Activated naive CD8-positive, alpha-beta T cell (primary cell): Measurements from ENCODE around the gene KLF16.

Experiments used
- H3K27ac Mint-ChIP-seq: one replicate; pipeline ENCODE4 v1.8.0; 2021; ENCODE audit warnings: mixed read lengths
- H3K27me3 Mint-ChIP-seq: one replicate; pipeline ENCODE4 v1.8.0; 2021; ENCODE audit warnings: mixed read lengths
- H3K36me3 Mint-ChIP-seq: one replicate; pipeline ENCODE4 v1.8.0; 2021; ENCODE audit warnings: mixed read lengths
- H3K4me1 Mint-ChIP-seq: one replicate; pipeline ENCODE4 v1.8.0; 2021; ENCODE audit warnings: low read depth, mixed read lengths
- H3K4me3 Mint-ChIP-seq: one replicate; pipeline ENCODE4 v1.8.0; 2021; ENCODE audit warnings: mild to moderate bottlenecking, mixed read lengths
- H3K9me3 Mint-ChIP-seq: one replicate; pipeline ENCODE4 v1.8.0; 2021; ENCODE audit warnings: low read depth, mixed read lengths

The KLF16 gene

GRCh38 chr19:1863328-1863637 is at the start of gene KLF16:
TSS of gene KLF16 (minus strand) at chr19:1863579. CDS start at chr19:1863497, 82 bp downstream.
- Mint-ChIP-seq H3K4me1 (peaks cover 23% of the 10 kb centered on the region), H3K27me3 (no peaks in the 10 kb centered on the region), H3K4me3 (peak within 1 kb of the TSS; percentile 94), H3K36me3 (no peaks in the 10 kb centered on the region), H3K27ac (peak within 1 kb of the TSS; percentile 94), H3K9me3 (no peaks in the 10 kb centered on the region)

- Mint-ChIP-seq H3K9me3 (no peaks in the 10 kb centered on the region), H3K27me3 (no peaks in the 10 kb centered on the region), H3K4me1 (peaks cover 16% of the 10 kb centered on the region), H3K27ac (no peak overlapping the region), H3K4me3 (no peak overlapping the region), H3K36me3 (no peaks in the 10 kb centered on the region)
Measured at GRCh38 chr19:1912760-1913505, 49.6 kb upstream of the KLF16 start.

GRCh38 chr19:1911995-1912394 is 48.6 kb upstream of the KLF16 start:
- no peak overlapping the region for H3K27ac Mint-ChIP-seq
- H3K36me3 Mint-ChIP-seq = no peaks in the 10 kb centered on the region
- H3K4me1 Mint-ChIP-seq = peaks cover 19% of the 10 kb centered on the region
- no peaks in the 10 kb centered on the region for H3K27me3 Mint-ChIP-seq
- H3K9me3 Mint-ChIP-seq = no peaks in the 10 kb centered on the region
- H3K4me3 Mint-ChIP-seq = no peak overlapping the region

DNA sequence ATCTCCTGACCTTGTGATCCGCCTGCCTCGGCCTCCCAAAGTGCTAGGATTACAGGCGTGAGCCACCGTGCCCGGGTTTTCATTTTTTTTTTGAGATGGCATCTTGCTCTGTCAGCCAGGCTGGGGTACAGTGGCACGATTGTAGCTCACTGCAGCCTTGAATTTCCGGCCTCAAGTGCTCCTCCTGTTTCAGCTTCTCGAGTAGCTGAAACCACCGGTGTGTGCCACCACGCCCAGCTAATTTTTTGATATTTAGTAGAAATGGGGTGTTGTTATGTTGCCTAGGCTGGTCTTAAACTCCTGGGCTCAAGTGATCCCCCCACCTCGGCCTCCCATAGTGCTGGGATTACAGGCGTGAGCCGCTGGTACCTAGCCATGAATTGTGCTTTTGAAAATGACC is 47.7 kb upstream of the KLF16 start:
- H3K9me3 Mint-ChIP-seq = no peaks in the 10 kb centered on the region
- no peak overlapping the region for H3K4me3 Mint-ChIP-seq
- H3K27me3 Mint-ChIP-seq = no peaks in the 10 kb centered on the region
- H3K27ac Mint-ChIP-seq = no peak overlapping the region
- H3K4me1 Mint-ChIP-seq = peaks cover 19% of the 10 kb centered on the region
- no peaks in the 10 kb centered on the region for H3K36me3 Mint-ChIP-seq

DNA sequence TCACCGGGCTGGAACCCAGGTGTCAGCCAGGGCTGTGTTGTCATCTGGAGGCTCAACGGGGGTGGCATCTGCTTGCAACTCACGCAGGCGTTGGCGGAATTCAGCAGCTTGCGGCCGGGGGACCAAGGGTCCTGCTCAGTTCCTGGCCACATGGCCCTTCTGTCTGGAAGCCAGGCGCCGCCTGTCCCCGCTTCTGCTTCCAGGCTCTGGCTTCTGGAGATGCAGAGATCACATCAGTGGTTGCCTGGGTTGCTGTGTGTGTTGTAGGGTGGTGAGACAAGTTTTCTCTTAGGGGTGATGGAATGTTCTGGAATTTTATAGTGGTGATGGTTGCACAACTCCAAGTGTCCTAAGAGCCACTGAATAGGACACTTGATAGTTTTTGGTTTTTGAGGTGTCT is 46.8 kb upstream of the KLF16 start:
- no peaks in the 10 kb centered on the region for H3K36me3 Mint-ChIP-seq
- H3K9me3 Mint-ChIP-seq = no peaks in the 10 kb centered on the region
- H3K27ac Mint-ChIP-seq = no peak overlapping the region
- no peak overlapping the region for H3K4me3 Mint-ChIP-seq
- H3K27me3 Mint-ChIP-seq = no peaks in the 10 kb centered on the region
- peaks cover 24% of the 10 kb centered on the region for H3K4me1 Mint-ChIP-seq

- H3K4me1 Mint-ChIP-seq = peaks cover 25% of the 10 kb centered on the region
- no peaks in the 10 kb centered on the region for H3K9me3 Mint-ChIP-seq
- no peak overlapping the region for H3K27ac Mint-ChIP-seq
- no peaks in the 10 kb centered on the region for H3K36me3 Mint-ChIP-seq
- peak overlapping the region; percentile 13 for H3K4me3 Mint-ChIP-seq
- no peaks in the 10 kb centered on the region for H3K27me3 Mint-ChIP-seq
Measured at GRCh38 chr19:1909761-1910080, 46.3 kb upstream of the KLF16 start.

DNA sequence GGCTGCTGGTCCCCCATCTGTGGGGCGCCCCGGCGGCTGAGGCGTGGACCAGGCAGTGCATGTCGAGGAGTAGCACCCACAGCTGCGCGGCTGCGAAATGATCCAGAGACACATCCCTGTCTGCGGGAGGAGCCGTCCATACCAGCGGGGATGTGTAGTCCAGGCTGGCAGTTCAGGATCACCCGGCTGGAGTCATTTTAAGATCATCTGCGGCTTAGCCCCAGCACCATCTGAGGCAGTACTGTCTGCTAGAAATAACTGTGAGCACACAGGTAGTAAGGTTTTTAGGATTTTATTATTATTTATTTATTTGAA is 44.9 kb upstream of the KLF16 start:
- H3K9me3 Mint-ChIP-seq = no peaks in the 10 kb centered on the region
- H3K27ac Mint-ChIP-seq = no peak overlapping the region
- no peaks in the 10 kb centered on the region for H3K27me3 Mint-ChIP-seq
- H3K36me3 Mint-ChIP-seq = no peaks in the 10 kb centered on the region
- peaks cover 35% of the 10 kb centered on the region for H3K4me1 Mint-ChIP-seq
- H3K4me3 Mint-ChIP-seq = no peak overlapping the region

DNA sequence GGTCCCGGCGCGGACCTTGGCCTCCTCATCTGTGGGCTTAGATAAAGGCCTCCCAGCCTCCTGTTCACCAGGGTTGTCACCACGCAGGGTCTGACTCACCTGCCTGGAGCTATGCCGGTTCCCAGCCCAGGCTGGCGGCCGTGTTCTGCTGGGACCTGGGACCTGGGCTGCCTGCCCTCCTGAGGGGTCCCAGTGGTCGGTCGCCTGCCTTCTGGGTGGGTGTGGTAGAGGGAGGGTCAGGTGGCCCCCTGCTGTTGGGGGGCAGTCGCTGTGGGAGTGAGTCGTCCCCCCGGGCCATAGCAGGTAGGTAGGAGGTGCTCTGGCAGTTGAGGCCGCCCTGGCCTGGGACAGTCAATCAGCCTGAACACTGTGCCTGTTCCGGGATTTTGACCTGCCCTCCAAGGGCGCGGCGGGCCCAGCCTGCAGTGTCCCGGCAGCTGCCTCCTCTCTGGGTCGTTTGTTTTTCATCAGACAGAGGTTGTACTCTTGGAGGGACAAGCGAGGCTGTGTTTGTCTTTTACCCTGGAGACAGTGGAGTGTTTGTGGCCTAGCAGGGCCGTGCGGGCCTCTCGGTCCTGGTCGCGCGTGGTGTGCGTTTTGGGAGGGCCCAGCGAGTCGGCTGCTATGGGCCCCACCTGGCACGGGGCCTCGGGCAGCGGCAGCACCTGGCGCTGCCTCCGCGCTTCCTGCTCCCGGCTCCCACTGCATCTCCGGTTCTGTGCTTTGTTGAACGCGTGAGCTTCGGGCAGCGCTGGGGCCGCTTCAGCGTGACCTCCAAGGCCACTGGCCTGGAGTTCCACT is 44.4 kb upstream of the KLF16 start:
- H3K27ac Mint-ChIP-seq = no peak overlapping the region
- no peaks in the 10 kb centered on the region for H3K9me3 Mint-ChIP-seq
- H3K4me3 Mint-ChIP-seq = no peak overlapping the region
- no peaks in the 10 kb centered on the region for H3K27me3 Mint-ChIP-seq
- H3K4me1 Mint-ChIP-seq = peaks cover 40% of the 10 kb centered on the region
- H3K36me3 Mint-ChIP-seq = no peaks in the 10 kb centered on the region

- Mint-ChIP-seq H3K36me3 (no peaks in the 10 kb centered on the region), H3K27ac (no peak overlapping the region), H3K9me3 (no peaks in the 10 kb centered on the region), H3K27me3 (no peaks in the 10 kb centered on the region), H3K4me3 (peak overlapping the region; percentile 35), H3K4me1 (peaks cover 40% of the 10 kb centered on the region)
Measured at GRCh38 chr19:1906985-1907562, 43.7 kb upstream of the KLF16 start.

GRCh38 chr19:1905863-1906375 is 42.5 kb upstream of the KLF16 start:
- peak overlapping the region; percentile 84 for H3K27ac Mint-ChIP-seq
- peak overlapping the region; percentile 92 for H3K4me3 Mint-ChIP-seq
- H3K36me3 Mint-ChIP-seq = no peaks in the 10 kb centered on the region
- H3K9me3 Mint-ChIP-seq = no peaks in the 10 kb centered on the region
- peaks cover 40% of the 10 kb centered on the region for H3K4me1 Mint-ChIP-seq
- no peaks in the 10 kb centered on the region for H3K27me3 Mint-ChIP-seq

DNA sequence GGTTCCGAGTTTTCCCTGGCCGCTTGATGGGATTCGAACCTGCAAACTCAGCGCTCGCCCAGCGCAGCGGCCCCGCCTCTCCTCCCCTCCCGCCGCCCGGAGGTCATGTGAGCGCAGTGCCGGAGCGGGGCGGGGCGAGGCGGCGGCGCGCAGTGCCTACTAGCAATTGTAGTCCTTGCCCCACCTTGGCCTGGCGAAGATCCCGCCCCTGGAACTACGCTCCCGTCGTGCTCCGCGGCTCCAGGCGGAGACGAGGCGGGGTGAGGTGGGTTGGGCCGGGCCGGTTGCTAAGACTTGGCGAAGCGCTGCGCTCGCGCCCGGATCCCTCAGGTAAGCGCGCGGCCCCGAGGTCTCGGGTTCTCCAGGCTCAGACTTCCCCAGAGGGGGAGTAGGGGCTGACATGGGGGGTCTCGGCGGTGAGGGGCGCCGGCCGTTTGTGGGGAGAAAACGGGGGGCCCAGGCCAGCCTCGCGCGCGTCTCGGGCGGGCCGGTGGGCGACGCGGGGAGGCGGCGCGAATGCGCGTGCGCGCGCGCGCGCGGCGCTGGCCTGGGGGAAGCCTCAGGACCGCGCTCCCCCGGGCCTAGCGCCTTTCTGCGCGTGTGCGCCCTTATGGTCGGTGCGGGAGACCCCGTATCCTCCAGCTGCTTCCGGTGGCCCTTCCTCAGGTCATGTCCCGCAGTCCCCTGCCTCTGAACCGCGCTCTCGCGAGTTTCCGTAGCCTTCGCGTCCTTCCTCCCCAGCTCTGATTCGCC is 41.9 kb upstream of the KLF16 start, which contains the start of the genes ADAT3 and SCAMP4:
Gene ADAT3, plus strand, starts transcription at position 290 of the 753 bp plus-strand sequence. CDS start 6,649 bp downstream, outside the sequence.
Gene SCAMP4, plus strand, starts transcription at position 290 of the 753 bp plus-strand sequence. CDS start 9,621 bp downstream, outside the sequence.
- Mint-ChIP-seq H3K9me3 (no peaks in the 10 kb centered on the region), H3K27me3 (no peaks in the 10 kb centered on the region), H3K27ac (peak within 1 kb of the TSS; percentile 84), H3K36me3 (no peaks in the 10 kb centered on the region), H3K4me3 (peak within 1 kb of the TSS; percentile 92), H3K4me1 (peaks cover 39% of the 10 kb centered on the region)

DNA sequence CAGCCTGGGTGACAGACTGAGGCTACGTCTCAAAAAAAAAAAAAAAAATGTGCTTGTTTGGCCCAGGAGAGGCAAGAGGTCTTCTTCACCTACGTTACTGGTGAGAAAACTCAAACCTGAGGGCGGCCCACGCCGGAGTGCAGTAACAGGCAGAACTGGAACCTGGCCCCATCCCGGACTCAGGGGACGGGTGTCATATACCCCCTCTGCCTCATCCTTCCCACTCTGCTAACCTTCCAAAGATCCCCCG is 41.4 kb upstream of the KLF16 start:
- Mint-ChIP-seq H3K9me3 (no peaks in the 10 kb centered on the region), H3K36me3 (no peaks in the 10 kb centered on the region), H3K4me3 (peak overlapping the region; percentile 78), H3K27me3 (no peaks in the 10 kb centered on the region), H3K4me1 (peaks cover 35% of the 10 kb centered on the region), H3K27ac (no peak overlapping the region)

- Mint-ChIP-seq H3K4me3 (no peak overlapping the region), H3K4me1 (peaks cover 23% of the 10 kb centered on the region), H3K27me3 (no peaks in the 10 kb centered on the region), H3K27ac (no peak overlapping the region), H3K36me3 (no peaks in the 10 kb centered on the region), H3K9me3 (no peaks in the 10 kb centered on the region)
Measured at GRCh38 chr19:1902923-1903322, 39.5 kb upstream of the KLF16 start.

DNA sequence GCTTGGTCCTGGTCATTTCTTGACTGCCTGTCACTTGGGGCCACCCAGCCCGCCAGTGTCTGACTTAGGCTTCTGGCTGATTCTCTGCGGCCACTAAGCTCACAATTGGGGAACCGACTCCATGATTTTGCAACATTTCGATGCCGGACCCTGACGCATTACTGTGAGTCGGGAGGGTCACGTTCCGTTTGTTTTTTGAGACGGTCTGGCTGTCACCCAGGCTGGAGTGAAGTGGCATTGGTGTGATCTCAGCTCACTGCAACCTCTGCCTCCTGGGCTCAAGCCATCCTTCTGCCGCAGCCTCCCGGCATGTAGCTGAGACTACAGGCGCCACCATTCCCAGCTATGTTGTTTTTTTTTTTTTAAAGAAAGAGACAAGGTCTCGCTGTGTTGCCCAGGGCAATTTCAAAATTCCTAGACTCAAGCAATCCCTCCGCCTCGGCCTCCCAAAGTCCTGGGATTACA is 38.6 kb upstream of the KLF16 start:
- H3K9me3 Mint-ChIP-seq = no peaks in the 10 kb centered on the region
- no peak overlapping the region for H3K27ac Mint-ChIP-seq
- no peaks in the 10 kb centered on the region for H3K27me3 Mint-ChIP-seq
- H3K4me1 Mint-ChIP-seq = peaks cover 28% of the 10 kb centered on the region
- H3K36me3 Mint-ChIP-seq = no peaks in the 10 kb centered on the region
- no peak overlapping the region for H3K4me3 Mint-ChIP-seq

DNA sequence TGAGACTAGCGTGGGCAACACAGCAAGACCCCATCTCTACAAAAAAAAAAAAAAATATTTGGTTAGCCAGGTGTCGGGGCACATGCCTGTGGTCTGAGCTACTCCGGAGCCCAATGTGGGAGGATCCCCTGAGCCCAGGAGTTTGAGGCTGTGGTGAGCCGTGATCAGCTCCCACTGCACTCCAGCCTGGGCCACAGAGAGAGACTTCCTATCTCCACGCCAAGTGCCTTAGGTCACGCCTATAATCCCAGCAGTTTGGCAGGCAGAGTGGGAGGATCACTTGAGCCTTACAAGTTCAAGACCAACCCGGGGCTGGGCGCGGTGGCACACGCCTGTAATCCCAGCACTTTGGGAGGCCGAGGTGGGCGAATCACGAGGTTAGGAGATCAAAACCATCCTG is 33.1 kb upstream of the KLF16 start:
- peaks cover 27% of the 10 kb centered on the region for H3K4me1 Mint-ChIP-seq
- H3K9me3 Mint-ChIP-seq = no peaks in the 10 kb centered on the region
- no peaks in the 10 kb centered on the region for H3K36me3 Mint-ChIP-seq
- H3K27ac Mint-ChIP-seq = peak overlapping the region; percentile 98
- H3K27me3 Mint-ChIP-seq = no peaks in the 10 kb centered on the region
- H3K4me3 Mint-ChIP-seq = peak overlapping the region; percentile 47
